HG03565 (cell line): Measurements from ENCODE around the gene GP1BB.
"Not testable (repeated sequence)": the region's sequence is repeated elsewhere in the genome, so short reads cannot be mapped to it uniquely, and the experiment has no call there.

Source experiments
- ATAC-seq: cut with Tn5 transposase; IDR thresholded peaks from one replicate; pipeline ENCODE4 v1.9.1; 2021; ENCODE audit warnings: mild to moderate bottlenecking, moderate library complexity; ENCODE audit not compliant: unreplicated experiment

The GP1BB gene

GRCh38 chr22:19723232-19723982 lies at the start of gene GP1BB:
Gene GP1BB, plus strand, starts transcription at chr22:19723539. Its CDS starts 31 bp downstream, at chr22:19723570.
- ATAC-seq: no peak

GRCh38 chr22:19673660-19674059 lies 49.7 kb upstream of the GP1BB start:
- no peak for ATAC-seq

- no peak for ATAC-seq
Measured at GRCh38 chr22:19674129-19674928, 49.0 kb upstream of the GP1BB start.

GRCh38 chr22:19674929-19675253 lies 48.4 kb upstream of the GP1BB start:
- no peak for ATAC-seq

GRCh38 chr22:19675428-19675827 lies 47.9 kb upstream of the GP1BB start:
- ATAC-seq: no peak

- not testable (repeated sequence) for ATAC-seq
Measured at GRCh38 chr22:19676437-19676836, 46.9 kb upstream of the GP1BB start.

GRCh38 chr22:19678949-19679521 lies 44.3 kb upstream of the GP1BB start:
- no peak for ATAC-seq

GRCh38 chr22:19679522-19680101 lies 43.7 kb upstream of the GP1BB start:
- ATAC-seq: no peak

GRCh38 chr22:19680287-19680881 lies 43.0 kb upstream of the GP1BB start:
- no peak for ATAC-seq

GRCh38 chr22:19680911-19681862 lies 42.2 kb upstream of the GP1BB start:
- no peak for ATAC-seq

- ATAC-seq: no peak
Measured at GRCh38 chr22:19681863-19682245, 41.5 kb upstream of the GP1BB start.

- ATAC-seq: no peak
Measured at GRCh38 chr22:19686946-19687345, 36.4 kb upstream of the GP1BB start.

- no peak for ATAC-seq
Measured at GRCh38 chr22:19687561-19688300, 35.6 kb upstream of the GP1BB start.

- no peak for ATAC-seq
Measured at GRCh38 chr22:19688301-19689290, 34.7 kb upstream of the GP1BB start.

- no peak for ATAC-seq
Measured at GRCh38 chr22:19689408-19689807, 33.9 kb upstream of the GP1BB start.

- ATAC-seq: no peak
Measured at GRCh38 chr22:19691007-19691720, 32.2 kb upstream of the GP1BB start.

GRCh38 chr22:19691721-19692341 lies 31.5 kb upstream of the GP1BB start:
- no peak for ATAC-seq
